Measurements from ENCODE around the gene DOCK1.

DNA sequence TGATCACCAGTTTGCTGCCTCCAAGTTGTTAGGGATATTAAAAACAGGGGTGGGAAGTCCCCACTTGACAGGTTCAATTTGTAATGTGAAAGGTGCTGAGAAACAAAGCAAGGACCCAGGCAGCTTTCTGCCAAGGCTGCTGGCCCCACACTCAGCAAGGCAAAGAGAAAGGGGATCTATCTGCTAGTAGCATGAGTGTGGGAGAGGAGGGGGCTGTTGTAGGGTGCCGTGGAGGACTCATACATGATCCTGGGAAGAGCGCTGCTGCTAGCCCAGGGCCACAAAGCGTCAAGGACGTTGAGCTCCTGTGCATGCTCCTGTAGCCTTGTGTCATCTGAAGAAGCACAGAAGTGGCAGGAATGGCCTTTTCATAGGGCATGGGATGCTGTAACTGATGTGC is 387.7 kb downstream of the DOCK1 start:
- TF ChIP-seq, protein P1, sequence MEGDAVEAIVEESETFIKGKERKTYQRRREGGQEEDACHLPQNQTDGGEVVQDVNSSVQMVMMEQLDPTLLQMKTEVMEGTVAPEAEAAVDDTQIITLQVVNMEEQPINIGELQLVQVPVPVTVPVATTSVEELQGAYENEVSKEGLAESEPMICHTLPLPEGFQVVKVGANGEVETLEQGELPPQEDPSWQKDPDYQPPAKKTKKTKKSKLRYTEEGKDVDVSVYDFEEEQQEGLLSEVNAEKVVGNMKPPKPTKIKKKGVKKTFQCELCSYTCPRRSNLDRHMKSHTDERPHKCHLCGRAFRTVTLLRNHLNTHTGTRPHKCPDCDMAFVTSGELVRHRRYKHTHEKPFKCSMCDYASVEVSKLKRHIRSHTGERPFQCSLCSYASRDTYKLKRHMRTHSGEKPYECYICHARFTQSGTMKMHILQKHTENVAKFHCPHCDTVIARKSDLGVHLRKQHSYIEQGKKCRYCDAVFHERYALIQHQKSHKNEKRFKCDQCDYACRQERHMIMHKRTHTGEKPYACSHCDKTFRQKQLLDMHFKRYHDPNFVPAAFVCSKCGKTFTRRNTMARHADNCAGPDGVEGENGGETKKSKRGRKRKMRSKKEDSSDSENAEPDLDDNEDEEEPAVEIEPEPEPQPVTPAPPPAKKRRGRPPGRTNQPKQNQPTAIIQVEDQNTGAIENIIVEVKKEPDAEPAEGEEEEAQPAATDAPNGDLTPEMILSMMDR (conservative IDR thresholded peaks at IDR 0.05; ENCODE audit: low read length): no peak
- TF ChIP-seq EZH2phosphoT487 (IDR thresholded peaks at IDR 0.05; ENCODE audit: borderline replicate concordance): no peak
